HEK293 (cell line): Measurements from ENCODE around the gene CACNB4.

ENCODE experiments used
- CTCF ChIA-PET: fragments of 350-600 bp; formaldehyde crosslinking; extraction: SDS; loops from one replicate; lab custom pipeline; 2021; ENCODE audit warnings: antibody characterized with exemption; lab: Yijun Ruan, JAX
- POLR2A ChIA-PET: fragments of 300-600 bp; formaldehyde crosslinking; extraction: SDS; loops from one replicate; lab custom pipeline; 2020; ENCODE audit warnings: antibody characterized with exemption, inconsistent platforms; lab: Yijun Ruan, JAX
- H3K27ac ChIP-seq: fragments of 200-500 bp; sonication (Bioruptor generic); 2 replicates; pipeline ENCODE4 v1.5.1; 2014; ENCODE audit warnings: low read depth, low read length, control low read depth, inconsistent platforms; ENCODE audit errors: extremely low read depth
- H3K36me3 ChIP-seq, 2 experiments: fragments of 200-500 bp in 1 of 2; sonication (Bioruptor generic) in 1 of 2; 1 replicate in 1 of 2; 2 replicates in 1 of 2; pipeline ENCODE4 v1.5.1; 2014 to 2017; ENCODE audit warnings: inconsistent platforms in 2 of 2, low read length in 2 of 2; ENCODE audit not compliant: control insufficient read depth in 2 of 2, insufficient read depth in 1 of 2
- H3K4me1 ChIP-seq: fragments of 200-500 bp; sonication (Bioruptor generic); 2 replicates; pipeline ENCODE4 v1.5.1; 2014; ENCODE audit warnings: mild to moderate bottlenecking, low read length, inconsistent platforms; ENCODE audit not compliant: control insufficient read depth, insufficient read depth
- H3K4me3 ChIP-seq: 2 replicates; pipeline ENCODE4 v1.5.1; 2011; ENCODE audit warnings: low read depth, mild to moderate bottlenecking, control low read depth, low read length, moderate library complexity
- H3K9me3 ChIP-seq: fragments of 200-500 bp; sonication (Bioruptor generic); 2 replicates; pipeline ENCODE4 v1.5.1; 2014; ENCODE audit warnings: low read depth, low read length, inconsistent platforms; ENCODE audit not compliant: control insufficient read depth, insufficient read depth
- EGR2 ChIP-seq: fragments of 450-650 bp; formaldehyde crosslinking; IDR thresholded peaks from 2 replicates; pipeline ENCODE4 v1.5.1; 2016; ENCODE audit warnings: low read depth, missing biosample characterization, missing genetic modification characterization
- REPIN1 ChIP-seq: fragments of 450-650 bp; formaldehyde crosslinking; IDR thresholded peaks from 2 replicates; pipeline ENCODE4 v1.5.1; 2017; ENCODE audit warnings: missing biosample characterization, missing genetic modification characterization, low read depth
- YY1 ChIP-seq: fragments of 450-650 bp; formaldehyde crosslinking; IDR thresholded peaks from 2 replicates; pipeline ENCODE4 v1.5.1; 2018; ENCODE audit warnings: missing biosample characterization, missing genetic modification characterization
- ZBTB8A ChIP-seq: fragments of 450-650 bp; formaldehyde crosslinking; IDR thresholded peaks from 2 replicates; pipeline ENCODE4 v1.5.1; 2016; ENCODE audit warnings: missing biosample characterization, missing genetic modification characterization
- ZNF133 ChIP-seq: fragments of 450-650 bp; formaldehyde crosslinking; IDR thresholded peaks from 2 replicates; pipeline ENCODE4 v1.5.1; 2016; ENCODE audit warnings: missing biosample characterization, missing genetic modification characterization
- ZNF175 ChIP-seq: fragments of 450-650 bp; formaldehyde crosslinking; IDR thresholded peaks from 2 replicates; pipeline ENCODE4 v1.5.1; 2016; ENCODE audit warnings: missing biosample characterization, missing genetic modification characterization
- ZNF211 ChIP-seq: fragments of 450-650 bp; formaldehyde crosslinking; IDR thresholded peaks from 2 replicates; pipeline ENCODE4 v1.5.1; 2016; ENCODE audit warnings: low read depth, missing biosample characterization, missing genetic modification characterization
- ZNF221 ChIP-seq: fragments of 450-650 bp; formaldehyde crosslinking; IDR thresholded peaks from 2 replicates; pipeline ENCODE4 v1.5.1; 2017; ENCODE audit warnings: missing biosample characterization, missing genetic modification characterization, borderline replicate concordance
- ZNF248 ChIP-seq: fragments of 450-650 bp; formaldehyde crosslinking; IDR thresholded peaks from 2 replicates; pipeline ENCODE4 v1.5.1; 2017; ENCODE audit warnings: missing biosample characterization, missing genetic modification characterization
- ZNF354C ChIP-seq: fragments of 450-650 bp; formaldehyde crosslinking; IDR thresholded peaks from 2 replicates; pipeline ENCODE4 v1.5.1; 2016; ENCODE audit warnings: missing biosample characterization, missing genetic modification characterization, low read depth, borderline replicate concordance
- ZNF530 ChIP-seq: fragments of 450-650 bp; formaldehyde crosslinking; IDR thresholded peaks from 2 replicates; pipeline ENCODE4 v1.5.1; 2016; ENCODE audit warnings: low read depth, missing biosample characterization, missing genetic modification characterization
- ZNF596 ChIP-seq: fragments of 450-650 bp; IDR thresholded peaks from 2 replicates; pipeline ENCODE4 v1.5.0; 2018; ENCODE audit warnings: missing biosample characterization, mild to moderate bottlenecking, missing genetic modification characterization, moderate library complexity
- ZNF654 ChIP-seq: fragments of 450-650 bp; formaldehyde crosslinking; IDR thresholded peaks from 2 replicates; pipeline ENCODE4 v1.5.1; 2016; ENCODE audit warnings: low read depth, missing biosample characterization, missing genetic modification characterization
- ZNF677 ChIP-seq: fragments of 450-650 bp; IDR thresholded peaks from 2 replicates; pipeline ENCODE4 v1.5.0; 2018; ENCODE audit warnings: missing biosample characterization, mild to moderate bottlenecking, missing genetic modification characterization, moderate library complexity
- ZSCAN16 ChIP-seq: fragments of 450-650 bp; formaldehyde crosslinking; IDR thresholded peaks from 2 replicates; pipeline ENCODE4 v1.5.1; 2016; ENCODE audit warnings: missing biosample characterization, missing genetic modification characterization
- ZSCAN30 ChIP-seq: fragments of 450-650 bp; IDR thresholded peaks from 2 replicates; pipeline ENCODE4 v1.5.1; 2018; ENCODE audit warnings: missing biosample characterization, mild to moderate bottlenecking, missing genetic modification characterization, moderate library complexity
- TF ChIP-seq, protein P1 (sequence below): fragments of 450-650 bp; IDR thresholded peaks from 2 replicates; pipeline ENCODE4 v1.5.1; 2018; ENCODE audit warnings: missing biosample characterization, mild to moderate bottlenecking, missing genetic modification characterization
- TF ChIP-seq, protein P2 (sequence below): fragments of 450-650 bp; formaldehyde crosslinking; IDR thresholded peaks from 2 replicates; pipeline ENCODE4 v1.5.1; 2016; ENCODE audit warnings: missing biosample characterization, missing genetic modification characterization
- TF ChIP-seq, protein P3 (sequence below): fragments of 450-650 bp; formaldehyde crosslinking; IDR thresholded peaks from 2 replicates; pipeline ENCODE4 v1.5.1; 2017; ENCODE audit warnings: missing biosample characterization, missing genetic modification characterization
- TF ChIP-seq, protein P4 (sequence below): fragments of 450-650 bp; formaldehyde crosslinking; optimal IDR thresholded peaks from 2 replicates; pipeline ENCODE3; 2016; ENCODE audit warnings: missing biosample characterization, mild to moderate bottlenecking, missing genetic modification characterization
- TF ChIP-seq, protein P5 (sequence below): fragments of 450-650 bp; formaldehyde crosslinking; IDR thresholded peaks from 2 replicates; pipeline ENCODE4 v1.5.1; 2017; ENCODE audit warnings: missing biosample characterization, missing genetic modification characterization
- TF ChIP-seq, protein P6 (sequence below): fragments of 450-650 bp; formaldehyde crosslinking; IDR thresholded peaks from 2 replicates; pipeline ENCODE4 v1.5.1; 2016; ENCODE audit warnings: missing biosample characterization, missing genetic modification characterization, low read depth
- TF ChIP-seq, protein P7 (sequence below): fragments of 450-650 bp; formaldehyde crosslinking; IDR thresholded peaks from 2 replicates; pipeline ENCODE4 v1.5.1; 2016; ENCODE audit warnings: missing biosample characterization, missing genetic modification characterization

Gene CACNB4

DNA sequence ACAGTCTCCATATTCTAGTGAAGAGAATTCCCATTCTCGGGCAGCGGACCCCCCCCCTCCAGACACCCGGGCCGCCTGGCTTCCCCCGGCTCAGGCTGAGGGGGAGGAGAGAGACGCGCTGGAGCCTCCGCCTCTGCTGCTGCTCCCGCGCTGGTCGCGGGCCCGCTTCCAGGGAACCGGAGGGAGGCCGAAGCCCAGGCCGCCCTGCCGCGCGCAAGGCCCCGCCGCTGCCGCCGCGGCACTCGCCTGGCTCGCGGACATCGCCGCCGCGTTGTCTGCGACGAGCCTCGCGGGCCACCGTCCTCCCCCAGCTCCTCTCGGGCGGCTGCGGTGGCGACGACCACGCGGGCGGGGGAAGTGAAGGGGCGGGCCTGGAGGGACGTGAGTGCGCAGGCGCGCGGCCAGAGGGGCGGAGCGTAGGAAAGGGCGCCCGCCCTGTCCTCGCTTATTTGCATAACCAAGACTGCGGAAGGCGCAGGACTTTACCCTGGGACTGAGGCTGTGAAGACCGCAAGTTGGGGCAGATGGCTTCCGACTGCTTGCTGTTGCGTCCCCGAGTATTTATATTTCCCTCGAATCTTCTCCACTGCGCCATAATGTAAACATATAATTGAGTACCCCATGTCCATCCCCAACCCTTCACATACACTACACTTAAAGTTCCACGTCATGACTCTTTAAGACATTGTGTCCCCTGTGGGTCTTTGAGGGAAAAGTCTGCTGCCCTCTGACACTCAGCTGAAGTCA, 270.5 kb downstream of the CACNB4 start, which contains the start of gene ARL5A:
TSS of gene ARL5A (minus strand) at position 279 of the 747 bp plus-strand sequence. CDS start at position 34, 245 bp downstream.
- H3K36me3 ChIP-seq, result no peaks in the 10 kb centered on the region
- H3K27ac ChIP-seq, result peak within 1 kb of the TSS; percentile 69
- POLR2A ChIA-PET, result interaction anchor here (0.6 to 1.8 kb wide), 12 partner anchors 12 to 168 kb away, joined by 3 to 9 read pairs (median 4); no protein-coding TSS in a partner anchor
- H3K4me1 ChIP-seq, result peaks cover 4% of the 10 kb centered on the region; the same call in 1 of the 2 replicates
- H3K4me3 ChIP-seq, result peak within 1 kb of the TSS; percentile 95
- no peaks in the 10 kb centered on the region for H3K9me3 ChIP-seq
- CTCF ChIA-PET, result interaction anchor here (0.6 kb wide), 1 partner anchor 137 kb away, joined by 3 read pairs; no protein-coding TSS in a partner anchor
- no peak for TF ChIP-seq ZNF654 (tag by site-specific recombination)
- TF ChIP-seq ZSCAN30 (tag by site-specific recombination), result peak; percentile 76
- TF ChIP-seq, protein P1, sequence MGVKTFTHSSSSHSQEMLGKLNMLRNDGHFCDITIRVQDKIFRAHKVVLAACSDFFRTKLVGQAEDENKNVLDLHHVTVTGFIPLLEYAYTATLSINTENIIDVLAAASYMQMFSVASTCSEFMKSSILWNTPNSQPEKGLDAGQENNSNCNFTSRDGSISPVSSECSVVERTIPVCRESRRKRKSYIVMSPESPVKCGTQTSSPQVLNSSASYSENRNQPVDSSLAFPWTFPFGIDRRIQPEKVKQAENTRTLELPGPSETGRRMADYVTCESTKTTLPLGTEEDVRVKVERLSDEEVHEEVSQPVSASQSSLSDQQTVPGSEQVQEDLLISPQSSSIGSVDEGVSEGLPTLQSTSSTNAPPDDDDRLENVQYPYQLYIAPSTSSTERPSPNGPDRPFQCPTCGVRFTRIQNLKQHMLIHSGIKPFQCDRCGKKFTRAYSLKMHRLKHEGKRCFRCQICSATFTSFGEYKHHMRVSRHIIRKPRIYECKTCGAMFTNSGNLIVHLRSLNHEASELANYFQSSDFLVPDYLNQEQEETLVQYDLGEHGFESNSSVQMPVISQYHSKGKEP (tag by site-specific recombination), result no peak
- TF ChIP-seq, protein P2, sequence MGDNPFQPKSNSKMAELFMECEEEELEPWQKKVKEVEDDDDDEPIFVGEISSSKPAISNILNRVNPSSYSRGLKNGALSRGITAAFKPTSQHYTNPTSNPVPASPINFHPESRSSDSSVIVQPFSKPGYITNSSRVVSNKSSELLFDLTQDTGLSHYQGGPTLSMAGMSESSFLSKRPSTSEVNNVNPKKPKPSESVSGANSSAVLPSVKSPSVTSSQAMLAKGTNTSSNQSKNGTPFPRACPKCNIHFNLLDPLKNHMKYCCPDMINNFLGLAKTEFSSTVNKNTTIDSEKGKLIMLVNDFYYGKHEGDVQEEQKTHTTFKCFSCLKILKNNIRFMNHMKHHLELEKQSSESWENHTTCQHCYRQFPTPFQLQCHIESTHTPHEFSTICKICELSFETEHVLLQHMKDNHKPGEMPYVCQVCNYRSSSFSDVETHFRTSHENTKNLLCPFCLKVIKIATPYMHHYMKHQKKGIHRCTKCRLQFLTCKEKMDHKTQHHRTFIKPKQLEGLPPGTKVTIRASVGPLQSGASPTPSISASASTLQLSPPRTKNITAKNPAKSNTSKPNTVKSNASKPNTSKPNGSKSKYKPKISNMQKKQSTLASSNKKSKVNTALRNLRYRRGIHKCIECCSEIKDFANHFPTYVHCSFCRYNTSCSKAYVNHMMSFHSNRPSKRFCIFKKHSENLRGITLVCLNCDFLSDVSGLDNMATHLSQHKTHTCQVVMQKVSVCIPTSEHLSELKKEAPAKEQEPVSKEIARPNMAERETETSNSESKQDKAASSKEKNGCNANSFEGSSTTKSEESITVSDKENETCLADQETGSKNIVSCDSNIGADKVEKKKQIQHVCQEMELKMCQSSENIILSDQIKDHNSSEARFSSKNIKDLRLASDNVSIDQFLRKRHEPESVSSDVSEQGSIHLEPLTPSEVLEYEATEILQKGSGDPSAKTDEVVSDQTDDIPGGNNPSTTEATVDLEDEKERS (tag by site-specific recombination), result no peak
- no peak for TF ChIP-seq ZNF221
- TF ChIP-seq ZNF354C (tag by site-specific recombination), result no peak
- TF ChIP-seq YY1 (tag by site-specific recombination), result 0 out of 2 replicates have a peak, but pooled peaks have one; percentile 27
- TF ChIP-seq, protein P3, sequence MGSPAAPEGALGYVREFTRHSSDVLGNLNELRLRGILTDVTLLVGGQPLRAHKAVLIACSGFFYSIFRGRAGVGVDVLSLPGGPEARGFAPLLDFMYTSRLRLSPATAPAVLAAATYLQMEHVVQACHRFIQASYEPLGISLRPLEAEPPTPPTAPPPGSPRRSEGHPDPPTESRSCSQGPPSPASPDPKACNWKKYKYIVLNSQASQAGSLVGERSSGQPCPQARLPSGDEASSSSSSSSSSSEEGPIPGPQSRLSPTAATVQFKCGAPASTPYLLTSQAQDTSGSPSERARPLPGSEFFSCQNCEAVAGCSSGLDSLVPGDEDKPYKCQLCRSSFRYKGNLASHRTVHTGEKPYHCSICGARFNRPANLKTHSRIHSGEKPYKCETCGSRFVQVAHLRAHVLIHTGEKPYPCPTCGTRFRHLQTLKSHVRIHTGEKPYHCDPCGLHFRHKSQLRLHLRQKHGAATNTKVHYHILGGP (tag by site-specific recombination), result no peak
- TF ChIP-seq, protein P4, sequence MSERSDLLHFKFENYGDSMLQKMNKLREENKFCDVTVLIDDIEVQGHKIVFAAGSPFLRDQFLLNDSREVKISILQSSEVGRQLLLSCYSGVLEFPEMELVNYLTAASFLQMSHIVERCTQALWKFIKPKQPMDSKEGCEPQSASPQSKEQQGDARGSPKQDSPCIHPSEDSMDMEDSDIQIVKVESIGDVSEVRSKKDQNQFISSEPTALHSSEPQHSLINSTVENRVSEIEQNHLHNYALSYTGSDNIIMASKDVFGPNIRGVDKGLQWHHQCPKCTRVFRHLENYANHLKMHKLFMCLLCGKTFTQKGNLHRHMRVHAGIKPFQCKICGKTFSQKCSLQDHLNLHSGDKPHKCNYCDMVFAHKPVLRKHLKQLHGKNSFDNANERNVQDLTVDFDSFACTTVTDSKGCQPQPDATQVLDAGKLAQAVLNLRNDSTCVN (tag by site-specific recombination), result peak; percentile 72
- no peak for TF ChIP-seq ZNF596
- TF ChIP-seq ZNF211 (tag by site-specific recombination), result no peak
- TF ChIP-seq, protein P5, sequence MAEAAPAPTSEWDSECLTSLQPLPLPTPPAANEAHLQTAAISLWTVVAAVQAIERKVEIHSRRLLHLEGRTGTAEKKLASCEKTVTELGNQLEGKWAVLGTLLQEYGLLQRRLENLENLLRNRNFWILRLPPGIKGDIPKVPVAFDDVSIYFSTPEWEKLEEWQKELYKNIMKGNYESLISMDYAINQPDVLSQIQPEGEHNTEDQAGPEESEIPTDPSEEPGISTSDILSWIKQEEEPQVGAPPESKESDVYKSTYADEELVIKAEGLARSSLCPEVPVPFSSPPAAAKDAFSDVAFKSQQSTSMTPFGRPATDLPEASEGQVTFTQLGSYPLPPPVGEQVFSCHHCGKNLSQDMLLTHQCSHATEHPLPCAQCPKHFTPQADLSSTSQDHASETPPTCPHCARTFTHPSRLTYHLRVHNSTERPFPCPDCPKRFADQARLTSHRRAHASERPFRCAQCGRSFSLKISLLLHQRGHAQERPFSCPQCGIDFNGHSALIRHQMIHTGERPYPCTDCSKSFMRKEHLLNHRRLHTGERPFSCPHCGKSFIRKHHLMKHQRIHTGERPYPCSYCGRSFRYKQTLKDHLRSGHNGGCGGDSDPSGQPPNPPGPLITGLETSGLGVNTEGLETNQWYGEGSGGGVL, result peak; percentile 81
- peak; percentile 40; the same call in 1 of the 2 replicates for TF ChIP-seq EGR2 (tag by site-specific recombination)
- TF ChIP-seq, protein P6, sequence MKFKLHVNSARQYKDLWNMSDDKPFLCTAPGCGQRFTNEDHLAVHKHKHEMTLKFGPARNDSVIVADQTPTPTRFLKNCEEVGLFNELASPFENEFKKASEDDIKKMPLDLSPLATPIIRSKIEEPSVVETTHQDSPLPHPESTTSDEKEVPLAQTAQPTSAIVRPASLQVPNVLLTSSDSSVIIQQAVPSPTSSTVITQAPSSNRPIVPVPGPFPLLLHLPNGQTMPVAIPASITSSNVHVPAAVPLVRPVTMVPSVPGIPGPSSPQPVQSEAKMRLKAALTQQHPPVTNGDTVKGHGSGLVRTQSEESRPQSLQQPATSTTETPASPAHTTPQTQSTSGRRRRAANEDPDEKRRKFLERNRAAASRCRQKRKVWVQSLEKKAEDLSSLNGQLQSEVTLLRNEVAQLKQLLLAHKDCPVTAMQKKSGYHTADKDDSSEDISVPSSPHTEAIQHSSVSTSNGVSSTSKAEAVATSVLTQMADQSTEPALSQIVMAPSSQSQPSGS (tag by site-specific recombination), result no peak
- TF ChIP-seq ZNF677, result no peak
- TF ChIP-seq REPIN1 (tag by site-specific recombination), result no peak
- TF ChIP-seq, protein P7, sequence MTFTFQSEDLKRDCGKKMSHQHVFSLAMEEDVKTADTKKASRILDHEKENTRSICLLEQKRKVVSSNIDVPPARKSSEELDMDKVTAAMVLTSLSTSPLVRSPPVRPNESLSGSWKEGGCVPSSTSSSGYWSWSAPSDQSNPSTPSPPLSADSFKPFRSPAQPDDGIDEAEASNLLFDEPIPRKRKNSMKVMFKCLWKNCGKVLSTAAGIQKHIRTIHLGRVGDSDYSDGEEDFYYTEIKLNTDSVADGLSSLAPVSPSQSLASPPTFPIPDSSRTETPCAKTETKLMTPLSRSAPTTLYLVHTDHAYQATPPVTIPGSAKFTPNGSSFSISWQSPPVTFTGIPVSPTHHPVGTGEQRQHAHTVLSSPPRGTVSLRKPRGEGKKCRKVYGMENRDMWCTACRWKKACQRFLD, result no peak
- no peak for TF ChIP-seq ZNF175 (tag by site-specific recombination)
- 0 out of 2 replicates have a peak, but pooled peaks have one; percentile 4 for TF ChIP-seq ZBTB8A (tag by site-specific recombination)
- TF ChIP-seq ZNF248, result no peak
- TF ChIP-seq ZNF530 (tag by site-specific recombination), result no peak
- TF ChIP-seq ZNF133, result no peak
- no peak for TF ChIP-seq ZSCAN16
